GM18526 (cell line): ENCODE results near the gene CLDN18.

Experiments
- POLR2A ChIP-seq: IDR thresholded peaks from 3 replicates; pipeline ENCODE4 v1.6.1; 2011; ENCODE audit not compliant: insufficient read length; ENCODE audit errors: extremely low read depth

Gene CLDN18

GRCh38 chr3:138068579-138069174 lies 58.7 kb downstream of the CLDN18 start:
- no peak for TF ChIP-seq POLR2A

GRCh38 chr3:138070006-138070405 lies 60.0 kb downstream of the CLDN18 start:
- no peak for TF ChIP-seq POLR2A

- TF ChIP-seq POLR2A, result no peak
Observed at GRCh38 chr3:138072796-138073195, 62.8 kb downstream of the CLDN18 start.

DNA sequence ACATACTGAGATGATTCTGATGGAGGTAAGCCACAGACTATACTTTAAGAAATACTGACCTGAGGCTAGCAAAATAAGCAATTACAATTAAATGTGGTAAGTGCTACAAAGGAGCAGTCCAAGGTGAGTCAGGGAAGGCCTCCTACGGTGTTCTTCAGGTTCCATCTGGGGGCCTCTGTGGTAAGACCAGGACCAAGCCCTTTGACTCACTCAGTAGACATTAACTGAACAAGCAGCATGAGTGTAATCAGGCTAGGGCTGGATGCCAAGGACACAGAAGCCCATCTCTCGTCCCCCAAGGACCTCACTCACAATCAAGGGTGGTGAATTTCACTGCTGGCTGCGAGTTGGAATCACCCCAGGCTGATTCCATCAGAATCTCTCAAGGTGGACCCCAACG lies 68.1 kb downstream of the CLDN18 start:
- TF ChIP-seq POLR2A, result no peak

DNA sequence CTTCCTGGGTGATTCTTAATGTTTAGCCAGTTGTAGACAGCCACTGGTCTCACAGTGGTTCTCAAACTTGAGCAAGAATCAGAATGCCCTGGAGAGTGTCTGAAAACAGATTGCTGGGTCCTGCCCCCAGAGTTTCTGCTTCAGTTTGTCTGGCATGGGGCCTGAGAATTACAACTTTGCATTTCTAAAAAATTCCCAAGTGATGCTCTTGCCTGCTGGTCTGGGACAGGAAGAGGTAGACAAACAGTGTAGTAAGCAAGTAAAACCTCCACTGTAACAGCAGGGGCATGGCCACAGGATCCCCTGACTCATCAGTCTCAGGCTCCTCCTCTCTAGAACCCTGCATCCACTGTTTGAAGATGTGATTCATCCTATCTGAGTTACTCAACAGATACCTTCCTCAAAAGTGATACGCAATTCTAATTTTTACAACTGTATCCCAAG lies 69.0 kb downstream of the CLDN18 start:
- TF ChIP-seq POLR2A, result no peak

GRCh38 chr3:138079901-138080300 lies 69.9 kb downstream of the CLDN18 start:
- no peak for TF ChIP-seq POLR2A

- TF ChIP-seq POLR2A, result no peak
Observed at GRCh38 chr3:138081371-138082084, 71.6 kb downstream of the CLDN18 start.

- TF ChIP-seq POLR2A, result no peak
Observed at GRCh38 chr3:138082085-138082991, 72.4 kb downstream of the CLDN18 start.

GRCh38 chr3:138082992-138083386 lies 73.0 kb downstream of the CLDN18 start:
- no peak for TF ChIP-seq POLR2A
